NCI-H345 treated with DMSO at 0.1 percent for 48 hours (cell line): Measurements from ENCODE around the gene MOGAT1.
"Not testable (repeated sequence)": the region's sequence is repeated elsewhere in the genome, so short reads cannot be mapped to it uniquely, and the experiment has no call there.

ENCODE experiments used
- DNase-seq: peaks from one replicate; lab custom pipeline; 2025; ENCODE audit not compliant: unreplicated experiment; lab: John Stamatoyannopoulos, UW

The MOGAT1 gene

GRCh38 chr2:222709191-222709891 is 37.9 kb downstream of the MOGAT1 start:
- DNase-seq: no peak

GRCh38 chr2:222710736-222711135 is 39.3 kb downstream of the MOGAT1 start:
- no peak for DNase-seq

GRCh38 chr2:222711315-222711940 is 40.0 kb downstream of the MOGAT1 start:
- no peak for DNase-seq

- DNase-seq: no peak
Observed at GRCh38 chr2:222713002-222713401, 41.5 kb downstream of the MOGAT1 start.

- DNase-seq: no peak
Observed at GRCh38 chr2:222714361-222715241, 43.1 kb downstream of the MOGAT1 start.

- no peak for DNase-seq
Observed at GRCh38 chr2:222715742-222716141, 44.3 kb downstream of the MOGAT1 start.

GRCh38 chr2:222719787-222720186 is 48.3 kb downstream of the MOGAT1 start:
- DNase-seq: not testable (repeated sequence)

GRCh38 chr2:222721597-222721996 is 50.1 kb downstream of the MOGAT1 start:
- not testable (repeated sequence) for DNase-seq

GRCh38 chr2:222722327-222722946 is 51.0 kb downstream of the MOGAT1 start:
- no peak for DNase-seq

GRCh38 chr2:222724208-222724607 is 52.8 kb downstream of the MOGAT1 start:
- no peak for DNase-seq

- no peak for DNase-seq
Observed at GRCh38 chr2:222728621-222729020, 57.2 kb downstream of the MOGAT1 start.

GRCh38 chr2:222730366-222730999 is 59.0 kb downstream of the MOGAT1 start:
- DNase-seq: peak; percentile 2

- no peak for DNase-seq
Observed at GRCh38 chr2:222731201-222731621, 59.8 kb downstream of the MOGAT1 start.

GRCh38 chr2:222732489-222733178 is 61.2 kb downstream of the MOGAT1 start:
- no peak for DNase-seq

GRCh38 chr2:222733470-222733845 is 62.0 kb downstream of the MOGAT1 start:
- DNase-seq: no peak

- DNase-seq: no peak
Observed at GRCh38 chr2:222733846-222734702, 62.6 kb downstream of the MOGAT1 start.

- no peak for DNase-seq
Observed at GRCh38 chr2:222734703-222735014, 63.2 kb downstream of the MOGAT1 start.

- DNase-seq: no peak
Observed at GRCh38 chr2:222736301-222736700, 64.8 kb downstream of the MOGAT1 start.

GRCh38 chr2:222736924-222737323 is 65.5 kb downstream of the MOGAT1 start:
- no peak for DNase-seq

- no peak for DNase-seq
Observed at GRCh38 chr2:222738312-222738711, 66.9 kb downstream of the MOGAT1 start.
